ENCODE measurements around the gene C16orf89.

C16orf89 gene

DNA sequence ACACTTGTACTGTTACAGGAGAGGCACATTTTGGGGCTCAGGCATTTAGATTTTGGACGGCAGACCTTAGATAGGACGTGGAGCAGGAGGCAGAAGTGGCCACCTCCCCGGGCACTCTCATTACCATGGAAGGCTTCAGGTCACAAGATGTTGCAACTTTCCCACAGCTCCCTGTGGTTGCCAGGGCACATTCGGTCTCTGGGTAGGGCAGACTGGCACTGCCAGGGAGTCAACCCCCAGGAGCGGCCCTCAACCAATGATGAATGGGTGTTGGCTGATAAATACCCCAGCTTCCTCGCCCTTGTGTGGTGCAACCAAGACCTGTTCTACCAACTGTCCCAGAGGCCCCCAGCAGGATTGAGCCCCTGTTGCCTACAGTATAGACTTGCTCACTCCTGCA, 43.2 kb downstream of the C16orf89 start:
- H3K27me3 ChIP-seq (ENCODE audit: insufficient read depth, low read length) = no peaks in the 10 kb centered on the region
- no peak overlapping the region for H3K4me3 ChIP-seq (ENCODE audit: low read length)
- H3K4me1 ChIP-seq (ENCODE audit: insufficient read depth, low read length) = no peaks in the 10 kb centered on the region
- no peaks in the 10 kb centered on the region for H3K36me3 ChIP-seq (ENCODE audit: insufficient read depth, low read depth, low read length)
- no peaks in the 10 kb centered on the region for H3K9me3 ChIP-seq (ENCODE audit: insufficient read depth, low read depth, low read length)
- no peak overlapping the region for H3K9ac ChIP-seq (ENCODE audit: low read depth, low read length)
- no peak overlapping the region for H3K27ac ChIP-seq (ENCODE audit: low read length)

GRCh38 chr16:5020551-5020950, 45.2 kb downstream of the C16orf89 start:
- H3K36me3 ChIP-seq (ENCODE audit: insufficient read depth, low read depth, low read length) = no peaks in the 10 kb centered on the region
- H3K4me1 ChIP-seq (ENCODE audit: insufficient read depth, low read length) = no peaks in the 10 kb centered on the region
- no peak overlapping the region for H3K4me3 ChIP-seq (ENCODE audit: low read length)
- H3K27ac ChIP-seq (ENCODE audit: low read length) = no peak overlapping the region
- no peaks in the 10 kb centered on the region for H3K27me3 ChIP-seq (ENCODE audit: insufficient read depth, low read length)
- H3K9me3 ChIP-seq (ENCODE audit: insufficient read depth, low read depth, low read length) = no peaks in the 10 kb centered on the region
- no peak overlapping the region for H3K9ac ChIP-seq (ENCODE audit: low read depth, low read length)

GRCh38 chr16:5019775-5020174, 46.0 kb downstream of the C16orf89 start:
- H3K27me3 ChIP-seq (ENCODE audit: insufficient read depth, low read length) = no peaks in the 10 kb centered on the region
- H3K4me1 ChIP-seq (ENCODE audit: insufficient read depth, low read length) = no peaks in the 10 kb centered on the region
- H3K4me3 ChIP-seq (ENCODE audit: low read length) = no peak overlapping the region

GRCh38 chr16:5018793-5019192, 47.0 kb downstream of the C16orf89 start:
- Histone ChIP-seq H3K27ac (ENCODE audit: low read length) (no peak overlapping the region), H3K9me3 (ENCODE audit: insufficient read depth, low read depth, low read length) (no peaks in the 10 kb centered on the region), H3K27me3 (ENCODE audit: insufficient read depth, low read length) (no peaks in the 10 kb centered on the region), H3K4me3 (ENCODE audit: low read length) (no peak overlapping the region), H3K4me1 (ENCODE audit: insufficient read depth, low read length) (no peaks in the 10 kb centered on the region), H3K36me3 (ENCODE audit: insufficient read depth, low read depth, low read length) (no peaks in the 10 kb centered on the region), H3K9ac (ENCODE audit: low read depth, low read length) (no peak overlapping the region)

More at GRCh38 chr16:5019775-5020174, 46.0 kb downstream of the C16orf89 start:
- no peak overlapping the region for H3K27ac ChIP-seq (ENCODE audit: low read length)
- H3K36me3 ChIP-seq (ENCODE audit: insufficient read depth, low read depth, low read length) = no peaks in the 10 kb centered on the region
- H3K9me3 ChIP-seq (ENCODE audit: insufficient read depth, low read depth, low read length) = no peaks in the 10 kb centered on the region
- no peak overlapping the region for H3K9ac ChIP-seq (ENCODE audit: low read depth, low read length)

DNA sequence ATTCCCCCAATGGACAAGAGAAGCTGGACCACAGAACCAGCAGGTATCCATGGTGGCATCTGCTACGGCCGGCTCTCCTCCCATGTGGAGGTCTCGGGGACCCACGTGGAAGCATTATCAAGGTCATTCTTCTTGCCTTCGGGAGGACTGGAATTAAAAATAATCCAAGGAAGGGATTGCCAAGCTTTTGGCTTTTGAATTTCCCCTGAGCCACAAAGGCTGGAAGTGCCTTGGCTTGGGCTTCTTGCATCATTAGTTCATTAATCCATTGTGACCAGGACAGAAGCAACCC, 48.1 kb downstream of the C16orf89 start:
- Histone ChIP-seq H3K4me1 (ENCODE audit: insufficient read depth, low read length) (no peaks in the 10 kb centered on the region), H3K27me3 (ENCODE audit: insufficient read depth, low read length) (no peaks in the 10 kb centered on the region), H3K27ac (ENCODE audit: low read length) (no peak overlapping the region), H3K4me3 (ENCODE audit: low read length) (no peak overlapping the region), H3K9ac (ENCODE audit: low read depth, low read length) (no peak overlapping the region), H3K36me3 (ENCODE audit: insufficient read depth, low read depth, low read length) (no peaks in the 10 kb centered on the region), H3K9me3 (ENCODE audit: insufficient read depth, low read depth, low read length) (no peaks in the 10 kb centered on the region)

DNA sequence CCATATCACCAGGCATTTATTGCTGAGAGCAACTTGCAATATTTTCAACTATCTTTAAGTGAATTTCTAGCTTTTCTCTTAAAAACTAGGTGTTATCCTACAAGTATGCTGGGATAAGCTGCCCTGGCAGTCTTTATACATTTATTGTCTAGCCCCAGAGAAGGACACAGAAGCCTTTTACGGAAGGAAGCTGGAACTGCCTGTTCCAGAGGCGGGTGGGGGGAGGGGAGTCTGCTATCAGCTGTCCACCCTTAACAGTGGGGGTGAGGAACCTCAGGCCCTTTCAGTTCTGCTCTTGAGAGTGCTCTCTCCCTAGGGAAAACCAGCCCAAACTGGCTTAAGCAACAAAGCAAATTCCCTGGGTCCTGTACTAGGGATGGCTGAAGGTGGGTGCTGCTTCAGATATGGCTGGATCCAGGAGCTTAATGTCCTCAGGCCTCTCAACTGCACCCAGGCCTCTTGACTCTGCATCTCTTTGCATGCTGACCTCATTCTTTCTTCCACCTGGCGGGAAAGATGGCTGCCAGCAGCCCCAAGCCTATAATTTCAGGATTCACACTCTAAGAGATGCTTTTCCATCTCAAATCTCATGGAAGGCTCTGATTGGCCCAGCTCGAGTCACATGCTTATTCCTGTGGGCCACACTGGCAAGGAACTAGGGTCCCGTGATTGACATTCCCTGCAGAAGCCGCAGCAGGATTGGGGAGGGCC, 48.6 kb downstream of the C16orf89 start:
- Histone ChIP-seq H3K27me3 (ENCODE audit: insufficient read depth, low read length) (no peaks in the 10 kb centered on the region), H3K9me3 (ENCODE audit: insufficient read depth, low read depth, low read length) (no peaks in the 10 kb centered on the region), H3K4me1 (ENCODE audit: insufficient read depth, low read length) (no peaks in the 10 kb centered on the region), H3K4me3 (ENCODE audit: low read length) (no peak overlapping the region), H3K36me3 (ENCODE audit: insufficient read depth, low read depth, low read length) (no peaks in the 10 kb centered on the region), H3K9ac (ENCODE audit: low read depth, low read length) (no peak overlapping the region), H3K27ac (ENCODE audit: low read length) (no peak overlapping the region)

DNA sequence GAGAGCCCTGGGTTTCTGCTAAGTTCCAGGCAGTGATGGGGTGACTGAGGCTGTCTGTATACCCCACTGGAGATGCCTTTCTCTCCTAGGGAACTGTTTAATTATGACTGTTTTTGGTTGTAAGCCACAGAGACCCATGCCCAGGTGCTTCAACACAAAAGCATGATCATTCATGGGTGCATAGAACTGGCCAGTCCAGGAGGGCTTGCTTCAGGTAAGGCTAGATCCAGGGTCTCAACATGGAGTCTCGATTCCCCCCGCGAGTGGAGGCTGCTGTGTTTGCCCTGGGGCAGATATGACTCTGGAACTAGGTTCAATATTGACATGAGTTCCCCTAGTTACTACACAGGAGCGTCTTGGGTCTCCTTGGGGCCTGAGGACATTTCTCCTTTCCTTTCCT, 49.9 kb downstream of the C16orf89 start:
- H3K27ac ChIP-seq (ENCODE audit: low read length) = no peak overlapping the region
- no peak overlapping the region for H3K4me3 ChIP-seq (ENCODE audit: low read length)
- no peak overlapping the region for H3K9ac ChIP-seq (ENCODE audit: low read depth, low read length)

DNA sequence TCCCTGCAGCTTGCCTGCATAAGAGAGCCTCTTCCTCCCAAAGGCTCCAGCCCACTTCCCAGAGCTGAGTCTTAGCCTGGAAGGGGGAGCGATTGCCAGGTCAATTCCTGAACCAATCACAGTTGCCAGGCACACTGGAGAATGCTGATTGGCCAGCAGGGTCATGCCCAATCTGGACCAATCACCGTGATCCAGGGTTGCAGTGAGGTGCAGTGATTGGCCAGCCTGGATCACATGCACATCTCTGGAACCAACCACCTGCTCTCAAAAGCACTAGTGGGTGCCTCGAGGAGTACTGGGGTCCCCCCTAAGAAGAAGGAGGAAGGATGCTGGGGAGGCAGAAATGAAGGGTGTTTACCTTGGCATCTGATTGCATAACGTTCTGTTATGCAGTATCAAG, 50.4 kb downstream of the C16orf89 start:
- Histone ChIP-seq H3K9ac (ENCODE audit: low read depth, low read length) (no peak overlapping the region), H3K27ac (ENCODE audit: low read length) (no peak overlapping the region), H3K36me3 (ENCODE audit: insufficient read depth, low read depth, low read length) (no peaks in the 10 kb centered on the region), H3K9me3 (ENCODE audit: insufficient read depth, low read depth, low read length) (no peaks in the 10 kb centered on the region), H3K4me3 (ENCODE audit: low read length) (no peak overlapping the region), H3K27me3 (ENCODE audit: insufficient read depth, low read length) (no peaks in the 10 kb centered on the region), H3K4me1 (ENCODE audit: insufficient read depth, low read length) (no peaks in the 10 kb centered on the region)

More for the DNA sequence above, 49.9 kb downstream of the C16orf89 start:
- Histone ChIP-seq H3K4me1 (ENCODE audit: insufficient read depth, low read length) (no peaks in the 10 kb centered on the region), H3K36me3 (ENCODE audit: insufficient read depth, low read depth, low read length) (no peaks in the 10 kb centered on the region), H3K9me3 (ENCODE audit: insufficient read depth, low read depth, low read length) (no peaks in the 10 kb centered on the region), H3K27me3 (ENCODE audit: insufficient read depth, low read length) (no peaks in the 10 kb centered on the region)

- Histone ChIP-seq H3K4me3 (ENCODE audit: low read length) (no peak overlapping the region), H3K36me3 (ENCODE audit: insufficient read depth, low read depth, low read length) (no peaks in the 10 kb centered on the region), H3K9me3 (ENCODE audit: insufficient read depth, low read depth, low read length) (no peaks in the 10 kb centered on the region), H3K27me3 (ENCODE audit: insufficient read depth, low read length) (no peaks in the 10 kb centered on the region), H3K9ac (ENCODE audit: low read depth, low read length) (no peak overlapping the region), H3K4me1 (ENCODE audit: insufficient read depth, low read length) (no peaks in the 10 kb centered on the region), H3K27ac (ENCODE audit: low read length) (no peak overlapping the region)
These were observed 52.9 kb downstream of the C16orf89 start for GRCh38 chr16:5012887-5013286.

GRCh38 chr16:5011637-5012036, 54.1 kb downstream of the C16orf89 start:
- Histone ChIP-seq H3K9ac (ENCODE audit: low read depth, low read length) (no peak overlapping the region), H3K27ac (ENCODE audit: low read length) (no peak overlapping the region), H3K36me3 (ENCODE audit: insufficient read depth, low read depth, low read length) (no peaks in the 10 kb centered on the region), H3K4me1 (ENCODE audit: insufficient read depth, low read length) (no peaks in the 10 kb centered on the region), H3K27me3 (ENCODE audit: insufficient read depth, low read length) (no peaks in the 10 kb centered on the region), H3K9me3 (ENCODE audit: insufficient read depth, low read depth, low read length) (no peaks in the 10 kb centered on the region), H3K4me3 (ENCODE audit: low read length) (no peak overlapping the region)

DNA sequence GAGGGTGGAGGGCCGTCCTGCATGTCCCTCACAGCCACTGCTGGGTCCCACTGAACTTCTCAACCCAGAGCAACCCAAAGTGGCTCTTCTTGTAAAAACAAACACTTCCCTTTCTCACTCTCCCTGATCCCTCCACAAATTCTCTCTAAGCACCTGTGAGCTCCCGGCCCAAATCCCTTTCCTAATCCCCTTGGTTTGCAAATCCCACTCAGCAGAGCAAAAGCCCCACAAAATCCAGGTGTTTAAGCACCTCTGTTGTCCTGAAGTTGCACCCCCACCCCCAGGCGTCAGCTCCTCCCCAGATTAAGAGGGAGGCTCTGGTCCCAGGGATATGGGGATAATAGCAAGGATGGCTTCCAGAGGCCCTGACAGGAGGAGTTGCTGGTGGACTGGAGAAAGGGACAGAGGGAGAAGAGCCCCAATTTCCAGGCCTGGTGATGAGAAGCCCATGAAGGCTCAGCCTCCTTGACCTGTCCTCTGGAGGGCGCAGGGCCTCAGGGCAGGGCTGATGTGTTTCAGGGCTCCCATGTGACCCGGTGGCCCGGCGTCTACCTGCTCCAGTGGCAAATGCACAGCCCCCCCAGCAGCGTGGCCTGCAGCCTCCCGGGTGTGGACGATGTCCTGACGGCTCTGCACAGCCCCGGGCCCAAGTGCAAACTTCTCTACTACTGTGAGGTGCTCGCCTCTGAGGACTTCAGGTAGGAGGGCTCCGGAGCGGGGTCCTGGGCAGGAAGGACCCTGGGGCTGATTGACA, 55.0 kb downstream of the C16orf89 start:
- no peak overlapping the region for H3K27ac ChIP-seq (ENCODE audit: low read length)
- no peaks in the 10 kb centered on the region for H3K4me1 ChIP-seq (ENCODE audit: insufficient read depth, low read length)
- H3K9ac ChIP-seq (ENCODE audit: low read depth, low read length) = no peak overlapping the region
- H3K4me3 ChIP-seq (ENCODE audit: low read length) = no peak overlapping the region
- no peaks in the 10 kb centered on the region for H3K9me3 ChIP-seq (ENCODE audit: insufficient read depth, low read depth, low read length)
- no peaks in the 10 kb centered on the region for H3K36me3 ChIP-seq (ENCODE audit: insufficient read depth, low read depth, low read length)
- no peaks in the 10 kb centered on the region for H3K27me3 ChIP-seq (ENCODE audit: insufficient read depth, low read length)

GRCh38 chr16:5008311-5008731, 57.4 kb downstream of the C16orf89 start:
- Histone ChIP-seq H3K27me3 (ENCODE audit: insufficient read depth, low read length) (no peaks in the 10 kb centered on the region), H3K36me3 (ENCODE audit: insufficient read depth, low read depth, low read length) (no peaks in the 10 kb centered on the region), H3K9me3 (ENCODE audit: insufficient read depth, low read depth, low read length) (no peaks in the 10 kb centered on the region), H3K4me1 (ENCODE audit: insufficient read depth, low read length) (no peaks in the 10 kb centered on the region), H3K4me3 (ENCODE audit: low read length) (no peak overlapping the region), H3K9ac (ENCODE audit: low read depth, low read length) (no peak overlapping the region), H3K27ac (ENCODE audit: low read length) (no peak overlapping the region)

All from iPS-20b (cell line).